Lower leg skin (tissue), 3 donors: ENCODE measurements around the gene FSTL5.

ENCODE experiments used
- POLR2A ChIP-seq, 2 donors: fragments of 450-650 bp; IDR thresholded peaks; one replicate each; pipeline ENCODE4 v1.6.1; 2016 to 2017; ENCODE audit warnings: antibody characterized with exemption in 2 of 2, mild to moderate bottlenecking in 1 of 2, moderate library complexity in 1 of 2
- TF ChIP-seq, protein P1 (sequence below), 3 donors: fragments of 450-650 bp; IDR thresholded peaks; one replicate each; pipeline ENCODE4 v1.5.1; 2016; ENCODE audit warnings: antibody characterized with exemption in 3 of 3, mild to moderate bottlenecking in 3 of 3, moderate library complexity in 2 of 3

DNA sequence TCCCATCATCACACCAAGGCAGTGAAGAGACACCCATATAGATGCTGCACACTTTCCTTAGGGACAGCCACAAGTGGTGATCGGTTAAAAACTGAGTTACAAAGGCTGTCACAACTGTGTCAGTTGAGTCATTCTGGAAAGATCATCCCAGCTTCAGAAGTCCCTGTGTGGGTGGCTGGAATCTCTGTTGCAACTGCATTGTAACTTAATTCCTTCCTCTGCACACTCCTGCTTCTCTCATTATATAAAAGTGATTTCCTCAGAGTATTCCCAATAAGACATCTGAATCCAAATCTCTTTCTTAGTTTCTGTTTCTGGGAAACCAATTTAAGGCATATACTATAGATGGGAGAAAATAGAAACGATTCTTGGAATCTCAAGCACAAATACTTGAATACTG, 88.1 kb downstream of the FSTL5 start:
- TF ChIP-seq, protein P1, sequence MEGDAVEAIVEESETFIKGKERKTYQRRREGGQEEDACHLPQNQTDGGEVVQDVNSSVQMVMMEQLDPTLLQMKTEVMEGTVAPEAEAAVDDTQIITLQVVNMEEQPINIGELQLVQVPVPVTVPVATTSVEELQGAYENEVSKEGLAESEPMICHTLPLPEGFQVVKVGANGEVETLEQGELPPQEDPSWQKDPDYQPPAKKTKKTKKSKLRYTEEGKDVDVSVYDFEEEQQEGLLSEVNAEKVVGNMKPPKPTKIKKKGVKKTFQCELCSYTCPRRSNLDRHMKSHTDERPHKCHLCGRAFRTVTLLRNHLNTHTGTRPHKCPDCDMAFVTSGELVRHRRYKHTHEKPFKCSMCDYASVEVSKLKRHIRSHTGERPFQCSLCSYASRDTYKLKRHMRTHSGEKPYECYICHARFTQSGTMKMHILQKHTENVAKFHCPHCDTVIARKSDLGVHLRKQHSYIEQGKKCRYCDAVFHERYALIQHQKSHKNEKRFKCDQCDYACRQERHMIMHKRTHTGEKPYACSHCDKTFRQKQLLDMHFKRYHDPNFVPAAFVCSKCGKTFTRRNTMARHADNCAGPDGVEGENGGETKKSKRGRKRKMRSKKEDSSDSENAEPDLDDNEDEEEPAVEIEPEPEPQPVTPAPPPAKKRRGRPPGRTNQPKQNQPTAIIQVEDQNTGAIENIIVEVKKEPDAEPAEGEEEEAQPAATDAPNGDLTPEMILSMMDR (IDR thresholded peaks at IDR 0.05) = no peak
- TF ChIP-seq POLR2A (IDR thresholded peaks at IDR 0.05) = no peak
